HG02642 (cell line): ENCODE data around the gene DGKK.

ENCODE experiments used
- ATAC-seq: cut with Tn5 transposase; IDR thresholded peaks from one replicate; pipeline ENCODE4 v1.9.1; 2021; ENCODE audit warnings: mild to moderate bottlenecking; ENCODE audit not compliant: unreplicated experiment, poor library complexity

Gene DGKK, protein sequence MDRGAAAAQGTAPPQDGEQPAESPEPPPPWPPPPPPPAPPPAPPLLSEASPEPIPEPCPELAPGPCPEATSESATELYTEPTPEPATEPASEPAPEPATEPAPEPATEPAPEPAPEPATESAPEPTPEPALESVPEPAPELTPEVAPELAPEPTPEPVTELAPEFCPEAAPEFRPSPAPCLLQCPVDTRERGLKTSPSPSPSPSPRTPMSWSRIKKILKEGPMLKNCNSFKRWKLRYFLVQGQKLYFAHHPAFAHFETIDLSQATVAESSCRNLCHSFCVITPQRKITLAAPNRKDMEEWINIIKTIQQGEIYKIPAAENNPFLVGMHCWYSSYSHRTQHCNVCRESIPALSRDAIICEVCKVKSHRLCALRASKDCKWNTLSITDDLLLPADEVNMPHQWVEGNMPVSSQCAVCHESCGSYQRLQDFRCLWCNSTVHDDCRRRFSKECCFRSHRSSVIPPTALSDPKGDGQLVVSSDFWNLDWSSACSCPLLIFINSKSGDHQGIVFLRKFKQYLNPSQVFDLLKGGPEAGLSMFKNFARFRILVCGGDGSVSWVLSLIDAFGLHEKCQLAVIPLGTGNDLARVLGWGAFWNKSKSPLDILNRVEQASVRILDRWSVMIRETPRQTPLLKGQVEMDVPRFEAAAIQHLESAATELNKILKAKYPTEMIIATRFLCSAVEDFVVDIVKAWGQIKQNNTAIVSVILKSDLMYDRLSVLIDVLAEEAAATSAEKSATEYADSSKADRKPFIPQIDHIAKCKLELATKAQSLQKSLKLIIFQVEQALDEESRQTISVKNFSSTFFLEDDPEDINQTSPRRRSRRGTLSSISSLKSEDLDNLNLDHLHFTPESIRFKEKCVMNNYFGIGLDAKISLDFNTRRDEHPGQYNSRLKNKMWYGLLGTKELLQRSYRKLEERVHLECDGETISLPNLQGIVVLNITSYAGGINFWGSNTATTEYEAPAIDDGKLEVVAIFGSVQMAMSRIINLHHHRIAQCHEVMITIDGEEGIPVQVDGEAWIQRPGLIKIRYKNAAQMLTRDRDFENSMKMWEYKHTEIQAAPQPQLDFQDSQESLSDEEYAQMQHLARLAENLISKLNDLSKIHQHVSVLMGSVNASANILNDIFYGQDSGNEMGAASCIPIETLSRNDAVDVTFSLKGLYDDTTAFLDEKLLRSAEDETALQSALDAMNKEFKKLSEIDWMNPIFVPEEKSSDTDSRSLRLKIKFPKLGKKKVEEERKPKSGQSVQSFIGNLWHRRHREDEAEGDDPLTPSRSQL

DNA sequence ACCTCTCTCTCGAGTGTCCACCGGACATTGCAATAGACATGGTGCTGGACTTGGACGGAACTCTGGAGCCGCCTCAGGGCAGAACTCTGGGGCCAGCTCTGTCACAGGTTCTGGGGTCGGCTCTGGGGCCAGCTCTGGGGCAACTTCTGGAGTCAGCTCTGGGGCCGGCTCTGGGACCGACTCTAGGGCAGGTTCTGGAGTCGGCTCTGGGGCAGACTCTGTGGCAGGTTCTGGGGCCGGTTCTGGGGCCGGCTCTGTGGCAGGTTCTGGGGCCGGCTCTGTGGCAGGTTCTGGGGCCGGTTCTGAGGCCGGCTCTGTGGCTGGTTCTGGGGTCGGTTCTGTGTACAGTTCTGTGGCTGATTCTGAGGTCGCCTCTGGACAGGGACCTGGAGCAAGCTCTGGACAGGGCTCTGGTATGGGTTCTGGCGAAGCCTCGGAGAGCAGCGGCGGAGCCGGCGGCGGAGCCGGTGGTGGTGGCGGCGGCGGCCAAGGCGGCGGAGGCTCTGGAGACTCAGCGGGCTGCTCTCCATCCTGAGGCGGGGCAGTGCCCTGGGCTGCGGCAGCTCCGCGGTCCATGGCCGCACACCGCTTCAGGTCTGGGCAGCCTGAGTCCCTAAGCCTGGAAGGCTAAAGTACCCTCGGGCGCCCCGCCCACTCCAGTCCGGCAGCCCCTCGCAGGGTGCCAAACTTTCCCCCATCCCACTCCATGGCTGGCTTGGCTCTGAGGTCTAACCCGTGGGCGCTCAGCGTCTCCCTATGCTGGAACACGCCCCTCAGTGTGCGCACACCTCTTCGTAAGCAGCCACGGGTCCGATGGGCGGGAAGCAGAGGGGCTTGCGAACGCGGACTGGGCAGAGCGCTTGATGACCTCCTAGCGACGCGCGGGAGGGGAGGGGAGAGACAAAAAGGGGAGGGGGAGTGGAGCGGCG, at the start of gene DGKK:
DGKK (minus strand) TSS at position 723 of the 929 bp plus-strand sequence; CDS start at position 576, 147 bp downstream.
- no peak for ATAC-seq

DNA sequence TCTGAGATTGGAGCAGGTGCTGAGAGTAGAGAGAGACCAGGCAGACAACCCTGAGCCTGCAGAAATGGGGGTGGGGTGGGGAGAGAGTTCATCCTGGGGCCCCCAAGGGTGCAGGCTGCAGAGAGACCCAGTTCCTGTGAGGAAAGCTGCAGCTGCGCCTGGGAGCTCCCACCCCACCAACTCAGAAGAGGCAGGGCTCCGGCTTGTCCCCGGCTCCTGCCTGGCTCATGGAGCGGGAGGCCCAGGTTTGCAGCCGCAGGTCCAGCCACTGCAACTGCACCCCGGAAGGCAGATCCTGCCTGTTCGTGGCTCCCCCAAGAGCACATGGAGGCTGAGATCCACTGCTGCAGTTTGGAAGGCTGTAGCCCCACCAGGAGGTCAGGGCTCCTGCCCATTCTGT, 44.2 kb upstream of the DGKK start:
- no peak for ATAC-seq

DNA sequence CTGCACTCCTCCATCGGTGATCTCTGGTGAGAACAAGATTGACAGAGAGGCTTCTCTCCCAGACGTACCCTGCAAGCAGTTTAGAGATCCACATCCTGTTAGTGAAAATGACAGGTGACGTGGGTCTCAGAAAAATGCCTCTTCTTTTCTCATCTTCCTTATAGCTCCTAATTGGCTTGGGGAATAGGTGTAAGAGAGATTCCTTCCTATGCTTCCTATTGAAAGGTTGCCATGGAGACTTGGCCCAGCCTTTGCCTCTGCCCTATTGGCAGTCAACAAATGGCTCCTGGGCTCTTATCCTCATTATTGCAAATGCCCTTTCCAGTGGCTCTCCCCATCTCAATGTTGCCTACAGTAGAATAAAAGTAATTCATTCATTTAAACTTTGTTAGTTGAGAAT, 26.5 kb upstream of the DGKK start:
- no peak for ATAC-seq

DNA sequence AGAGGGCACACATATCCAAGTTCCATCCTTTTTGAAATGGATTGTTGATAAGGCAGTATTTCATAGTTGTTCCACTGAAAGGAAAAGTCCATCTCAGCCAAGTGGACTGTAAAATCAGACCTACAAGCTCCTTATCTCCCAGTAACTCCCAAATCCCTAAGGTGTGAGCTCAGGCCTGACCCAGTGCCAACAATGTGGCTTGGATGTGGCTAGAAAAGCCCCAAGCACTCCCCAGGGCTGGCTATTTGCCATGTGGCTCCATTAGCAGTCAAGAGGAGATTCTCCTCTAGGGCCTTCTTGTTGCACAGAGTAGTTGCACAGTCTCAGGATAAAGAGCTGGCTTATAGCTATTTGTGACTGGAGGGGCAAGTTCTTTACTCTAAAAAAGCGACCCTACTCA, 25.0 kb upstream of the DGKK start:
- no peak for ATAC-seq

DNA sequence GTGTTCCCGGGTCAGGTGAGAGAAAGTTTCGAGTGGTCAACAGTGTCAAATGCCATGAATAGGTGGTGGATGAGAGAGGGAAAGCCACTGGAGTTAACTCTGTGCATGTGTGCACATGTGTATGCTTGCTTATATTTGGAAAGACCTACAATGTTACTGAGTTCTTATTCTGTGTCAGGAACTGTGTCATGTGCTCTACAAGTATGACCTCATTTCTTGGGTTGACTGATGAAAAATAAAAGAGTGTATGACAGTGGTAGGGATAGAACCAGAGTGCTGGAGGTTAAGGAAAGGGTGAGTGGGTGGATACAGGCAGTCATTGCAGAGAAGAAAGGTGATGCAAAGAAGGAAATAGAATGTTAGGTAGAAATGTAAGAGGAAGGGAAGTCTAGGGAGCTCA, 22.1 kb upstream of the DGKK start:
- no peak for ATAC-seq

DNA sequence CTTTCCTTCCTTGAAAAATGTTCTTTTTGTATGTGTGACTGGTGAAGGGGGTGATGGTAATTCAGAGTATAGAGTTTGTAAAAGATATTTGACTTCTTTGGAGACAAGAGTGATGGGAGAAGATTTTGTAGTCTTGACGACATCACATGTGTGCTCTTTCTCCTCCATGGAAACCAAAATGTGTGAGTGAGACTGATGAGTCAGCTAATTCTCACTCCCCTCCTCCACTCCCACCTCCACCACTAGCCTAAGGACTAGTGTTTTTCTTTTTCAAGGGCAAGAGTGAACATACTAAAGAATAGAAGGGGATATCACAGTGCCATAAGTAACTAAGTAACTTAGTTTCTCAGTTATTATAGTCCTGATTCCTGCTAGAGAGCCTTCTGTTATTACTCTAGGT, 14.0 kb upstream of the DGKK start:
- no peak for ATAC-seq

DNA sequence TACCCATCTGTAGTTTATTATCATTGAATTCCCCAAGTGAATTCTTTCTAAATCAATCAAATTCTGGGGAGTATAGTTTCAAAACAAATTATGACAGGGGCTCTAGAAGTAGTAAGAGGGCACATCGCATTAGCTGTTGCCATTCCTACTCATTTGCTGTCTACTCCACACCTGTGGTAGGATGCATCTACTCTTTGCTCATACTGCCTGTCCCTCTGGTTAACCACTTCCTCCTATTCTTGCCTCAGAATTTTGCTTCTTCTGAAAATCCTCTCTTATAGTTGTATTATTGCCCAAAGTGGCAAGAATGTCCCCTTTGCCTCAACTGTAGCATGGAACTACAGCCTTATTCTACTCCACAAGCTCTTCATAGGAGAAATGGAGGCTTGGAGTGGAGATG, 12.7 kb upstream of the DGKK start:
- no peak for ATAC-seq

DNA sequence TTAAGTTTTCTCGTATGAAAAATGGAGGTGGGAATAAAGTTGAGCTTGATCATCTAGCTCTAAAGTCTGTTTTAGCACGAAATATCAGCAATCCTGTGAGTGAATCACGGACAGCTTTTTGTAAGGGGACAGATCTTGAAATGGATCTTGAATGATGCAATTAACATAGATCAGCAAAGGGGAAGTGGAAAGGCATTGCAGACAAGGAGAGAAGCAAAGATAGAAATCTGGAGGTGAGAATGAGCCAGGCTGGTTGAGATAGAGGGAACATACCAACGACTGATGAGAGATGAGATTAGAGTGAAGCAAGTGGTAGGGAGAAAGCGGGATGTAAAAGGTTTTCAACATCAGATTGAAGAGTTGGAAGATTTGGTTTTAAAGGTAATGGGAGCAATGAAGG, 4.6 kb upstream of the DGKK start:
- no peak for ATAC-seq

DNA sequence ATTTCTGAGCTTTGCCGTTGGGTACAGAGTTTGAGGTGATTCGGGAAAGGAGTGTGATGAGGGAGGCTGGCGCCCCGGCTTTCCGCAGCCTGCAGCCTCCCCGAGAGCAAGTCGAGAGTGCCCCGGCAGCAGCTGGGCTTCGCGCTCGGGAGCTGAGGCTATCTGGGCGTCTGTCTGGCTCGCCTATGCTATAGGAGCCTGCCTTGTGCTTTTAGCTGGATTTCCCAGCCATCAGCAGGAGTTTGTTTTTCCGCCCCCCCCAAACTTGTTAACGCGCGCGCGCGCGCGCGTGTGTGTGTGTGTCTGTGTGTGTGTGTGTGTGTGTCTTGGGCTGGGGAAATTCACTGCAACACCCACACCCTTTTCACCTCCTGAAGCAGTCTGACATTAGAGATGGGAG, 765 bp upstream of the DGKK start:
- no peak for ATAC-seq

DNA sequence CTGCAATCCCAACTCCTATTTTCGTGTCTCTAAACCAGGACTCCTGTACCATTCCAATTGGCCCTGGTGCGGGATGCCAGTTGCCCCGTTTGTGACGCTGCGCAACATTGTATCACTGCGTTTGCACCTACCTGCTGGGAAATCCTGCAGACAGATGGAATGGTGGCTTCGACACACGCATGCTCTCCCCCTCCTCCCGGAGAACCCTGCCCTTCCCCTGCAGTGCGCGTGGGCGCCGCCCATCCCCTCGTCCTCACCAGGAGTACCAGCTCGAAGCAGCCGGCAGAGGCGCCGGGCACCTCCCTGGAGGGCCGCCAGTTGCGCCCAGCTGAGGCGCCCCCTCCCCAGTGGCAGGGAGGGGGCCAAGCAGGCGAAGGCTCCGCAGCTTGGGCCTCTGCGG, 1.4 kb downstream of the DGKK start:
- ATAC-seq = no peak

DNA sequence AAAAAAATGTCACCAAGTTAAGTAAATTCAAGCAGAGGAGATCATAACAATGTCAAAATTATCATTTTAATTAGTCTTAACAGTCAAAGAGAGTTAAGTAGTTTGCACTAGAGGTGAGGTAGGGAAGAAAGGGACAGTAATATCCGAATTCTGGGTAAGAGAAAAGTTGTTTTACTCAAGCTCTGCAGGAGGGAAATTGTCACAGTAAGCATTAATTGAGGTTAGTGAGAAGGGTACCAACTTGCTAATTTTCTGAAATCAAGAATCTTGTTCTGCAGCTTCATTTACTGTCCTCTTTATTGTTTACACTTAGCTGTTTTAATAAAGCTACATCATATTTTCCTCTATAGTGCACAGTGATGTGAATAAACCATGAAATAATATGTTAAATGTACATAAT, 11.0 kb downstream of the DGKK start:
- ATAC-seq = no peak

DNA sequence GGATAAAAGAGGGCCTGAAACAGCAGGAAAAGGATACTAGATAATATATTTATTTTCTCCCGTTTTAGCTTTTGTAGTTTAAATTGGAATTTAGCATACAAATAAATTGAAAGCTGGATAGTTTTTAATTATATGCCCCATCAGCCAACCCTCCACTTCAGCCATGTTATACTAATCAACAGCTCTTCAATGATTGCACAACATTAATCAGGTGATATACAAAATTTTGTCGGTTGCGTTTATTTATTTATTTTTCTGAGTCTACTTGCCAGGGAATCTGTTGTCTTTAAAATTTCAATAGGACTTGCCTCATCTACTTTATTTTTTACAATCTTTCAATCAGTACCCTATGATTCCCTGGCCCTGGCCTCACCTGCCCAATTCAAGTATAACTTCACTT, 12.1 kb downstream of the DGKK start:
- ATAC-seq = no peak

DNA sequence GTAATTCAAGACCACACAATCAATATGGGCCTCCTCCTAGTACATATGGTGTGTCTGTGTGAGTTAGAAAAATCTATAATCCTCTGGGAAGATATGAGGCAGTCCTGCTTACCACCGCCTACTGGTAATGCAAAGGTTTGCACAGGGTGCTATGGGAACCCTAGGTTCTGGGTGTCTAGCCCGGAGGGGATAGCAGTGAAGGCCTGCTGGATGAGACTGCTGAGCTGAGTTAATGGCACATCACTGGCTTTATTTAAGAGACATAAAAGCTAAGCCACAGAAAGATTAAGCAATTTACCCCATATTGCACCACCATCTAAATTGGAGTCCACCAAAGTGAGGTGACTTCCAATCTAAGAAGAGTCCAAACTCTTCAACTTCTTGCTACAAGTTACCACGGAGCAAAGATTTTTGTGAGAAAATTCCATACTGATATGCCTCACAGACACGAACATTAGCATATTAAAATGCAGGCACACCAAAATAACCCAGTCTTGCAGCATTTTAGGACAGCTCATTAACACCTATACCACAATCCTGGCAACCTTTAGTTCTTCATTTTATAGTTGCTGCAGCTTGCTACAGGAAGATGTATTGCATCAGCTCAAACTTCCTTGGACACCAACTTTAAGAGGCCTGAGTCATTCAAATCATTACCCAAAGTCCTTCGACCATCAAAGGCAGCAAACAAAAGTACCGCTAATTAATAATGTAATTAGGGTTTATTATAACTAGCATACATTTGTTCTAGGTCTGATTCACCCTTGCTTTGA, 13.7 kb downstream of the DGKK start:
- no peak for ATAC-seq

DNA sequence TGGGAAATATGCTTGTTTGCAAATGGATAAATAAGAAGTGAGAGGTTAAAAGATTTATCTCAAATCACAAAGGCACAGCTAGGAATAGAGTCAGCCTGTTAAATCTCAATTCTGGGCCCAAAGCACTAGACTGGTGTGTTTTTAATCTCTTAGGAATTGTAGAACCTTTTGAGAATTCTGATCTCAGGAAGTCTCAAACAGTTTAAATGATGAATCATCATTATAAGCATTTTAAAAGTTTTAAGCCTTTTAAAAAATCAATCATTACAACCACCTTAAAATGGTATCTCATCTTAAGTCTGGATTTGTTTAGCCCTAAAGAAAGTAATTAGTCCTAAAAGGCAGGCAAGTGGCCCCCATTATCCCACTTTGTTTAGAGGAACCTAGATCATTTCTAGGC, 17.8 kb downstream of the DGKK start:
- no peak for ATAC-seq

DNA sequence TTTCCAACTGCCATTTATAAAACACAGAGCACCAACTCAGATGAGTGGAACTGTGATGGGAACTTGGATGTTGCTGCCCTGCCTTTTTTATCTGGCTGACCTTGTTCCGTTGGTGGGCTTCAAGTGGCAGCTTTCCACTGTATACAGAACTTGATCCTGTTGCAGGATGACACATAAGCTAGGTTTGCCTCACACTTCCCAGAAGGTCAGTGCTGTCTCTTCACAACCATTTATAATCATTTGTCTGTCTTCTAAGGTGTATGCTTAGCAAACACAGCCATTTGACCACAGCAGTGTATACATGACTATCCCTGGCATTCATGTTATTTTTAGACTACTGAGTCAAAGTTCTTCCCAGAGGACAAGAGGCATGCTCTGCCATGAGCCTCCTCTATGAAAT, 20.3 kb downstream of the DGKK start:
- no peak for ATAC-seq

DNA sequence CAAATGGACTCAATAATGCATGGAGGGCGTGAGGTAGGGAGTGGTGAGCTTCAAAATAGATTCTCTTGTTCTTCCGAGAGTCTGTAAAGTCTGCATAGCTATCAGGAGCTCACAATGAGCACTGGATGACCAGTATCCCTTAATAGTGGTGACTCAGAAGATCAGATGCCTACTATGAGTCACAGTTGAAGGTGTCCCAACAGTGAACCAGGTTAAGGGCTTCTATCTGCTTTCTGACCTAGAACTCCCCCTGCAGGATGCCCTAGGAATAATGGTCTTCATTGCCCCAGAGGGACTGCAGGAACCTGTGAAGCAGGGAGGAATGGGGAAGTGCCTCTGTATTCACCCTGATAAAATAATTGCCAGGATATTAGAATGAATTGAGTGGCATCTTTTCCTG, 22.1 kb downstream of the DGKK start:
- ATAC-seq = no peak

DNA sequence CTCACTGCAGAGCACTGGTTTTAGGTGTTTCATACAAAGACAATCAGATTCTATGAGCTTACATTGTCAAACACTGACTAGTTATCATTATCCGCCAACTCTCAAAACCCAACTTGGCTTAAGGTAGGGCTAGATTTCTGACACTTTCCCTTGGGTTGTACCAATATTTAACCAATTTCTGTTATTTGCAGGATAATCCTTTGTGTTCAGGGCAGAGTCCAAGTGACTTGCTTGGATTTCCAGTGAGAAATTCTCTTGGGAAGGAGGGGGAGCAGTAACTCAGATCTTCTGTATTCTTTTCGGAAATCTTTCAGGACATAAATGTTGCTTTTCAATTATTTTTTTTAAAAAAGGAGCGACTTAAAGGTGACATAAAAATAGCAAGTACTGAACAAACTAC, 23.1 kb downstream of the DGKK start:
- no peak for ATAC-seq

DNA sequence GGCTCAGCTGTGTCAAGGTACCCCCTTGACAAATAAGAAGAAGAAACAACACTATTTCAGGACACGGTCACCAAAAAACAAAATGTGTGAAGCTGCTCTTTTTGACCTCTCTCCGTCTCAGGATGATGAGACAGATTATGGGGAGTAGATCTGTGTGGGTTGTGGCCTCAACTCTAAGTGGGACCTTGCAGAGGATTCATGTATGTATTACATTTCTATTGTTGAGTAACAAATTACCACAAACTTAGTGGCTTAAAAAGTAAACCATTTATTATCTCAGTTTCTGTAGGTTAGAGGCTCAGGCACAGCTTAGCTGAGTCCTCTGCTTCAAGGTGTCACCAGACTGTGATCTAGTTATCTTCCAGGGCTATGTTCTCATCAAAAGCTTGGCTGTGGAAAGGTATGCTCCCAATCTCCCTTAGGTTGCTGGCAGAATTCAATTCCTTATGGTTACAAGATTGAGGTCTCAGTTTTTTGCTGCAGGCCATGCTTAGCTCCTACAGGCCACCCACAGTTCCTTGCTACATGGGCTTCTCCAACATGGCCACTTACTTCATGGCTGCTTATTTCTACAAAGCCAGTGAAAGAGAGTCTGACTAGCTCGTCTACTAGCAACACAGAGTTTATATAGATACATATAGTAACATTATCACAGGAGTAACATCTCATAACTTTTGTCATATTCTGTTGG, 28.1 kb downstream of the DGKK start:
- ATAC-seq = no peak
